Breast epithelium (tissue), 3 donors: Measurements from ENCODE around the gene ZC2HC1B.
"Not testable (repeated sequence)": the region's sequence is repeated elsewhere in the genome, so short reads cannot be mapped to it uniquely, and the experiment has no call there.

ENCODE experiments used
- CTCF ChIP-seq, 3 donors: fragments of 450-650 bp; IDR thresholded peaks; one replicate each; pipeline ENCODE4 v1.5.1; 2016 to 2017; ENCODE audit warnings: antibody characterized with exemption in 3 of 3, mild to moderate bottlenecking in 3 of 3, moderate library complexity in 3 of 3
- POLR2AphosphoS5 ChIP-seq, 3 donors: sonication (generic); formaldehyde crosslinking; IDR thresholded peaks; one replicate each; pipeline ENCODE4 v1.6.1; 2017; ENCODE audit warnings: antibody characterized with exemption in 3 of 3

- TF ChIP-seq CTCF, POLR2AphosphoS5 (IDR thresholded peaks at IDR 0.05): not testable (repeated sequence)
Observed at GRCh38 chr6:143855057-143855456, 9.2 kb upstream of the ZC2HC1B start.
